ENCODE measurements around the gene PRPH.
A peak's percentile ranks its signal among the peaks of the same experiment; 100 is the strongest.

The PRPH gene

GRCh38 chr12:49260571-49261363, 34.2 kb upstream of the PRPH start:
- H3K4me2 ChIP-seq = no peak overlapping the region
- H3K27ac ChIP-seq = no peak overlapping the region

GRCh38 chr12:49261721-49262120, 33.2 kb upstream of the PRPH start:
- no peak overlapping the region for H2AFZ ChIP-seq (ENCODE audit: low read depth)
- H3K36me3 ChIP-seq (ENCODE audit: insufficient read depth) = no peaks in the 10 kb centered on the region
- H3K27ac ChIP-seq = no peak overlapping the region
- H3K4me2 ChIP-seq = no peak overlapping the region
- peaks cover 19% of the 10 kb centered on the region for H3K79me2 ChIP-seq (ENCODE audit: insufficient read depth, low read depth)
- no peaks in the 10 kb centered on the region for H3K27me3 ChIP-seq (ENCODE audit: insufficient read depth, low read depth)
- H3K4me1 ChIP-seq (ENCODE audit: low read depth, poor library complexity, severe bottlenecking) = peaks cover 34% of the 10 kb centered on the region
- TF ChIP-seq CTCF (conservative IDR thresholded peaks at IDR 0.05; ENCODE audit: low read depth, low read length) = no peak
- peaks cover 6% of the 10 kb centered on the region for H4K20me1 ChIP-seq (ENCODE audit: insufficient read depth)
- no peak overlapping the region for H3K9ac ChIP-seq
- no peak overlapping the region for H3K4me3 ChIP-seq (IDR thresholded peaks at IDR 0.05; ENCODE audit: insufficient read depth, low read depth, low read length)

More at GRCh38 chr12:49260571-49261363, 34.2 kb upstream of the PRPH start:
- Histone ChIP-seq H2AFZ (ENCODE audit: low read depth) (no peak overlapping the region), H3K79me2 (ENCODE audit: insufficient read depth, low read depth) (peaks cover 9% of the 10 kb centered on the region), H3K4me3 (IDR thresholded peaks at IDR 0.05; ENCODE audit: insufficient read depth, low read depth, low read length) (no peak overlapping the region), H3K36me3 (ENCODE audit: insufficient read depth) (no peaks in the 10 kb centered on the region), H3K27me3 (ENCODE audit: insufficient read depth, low read depth) (no peaks in the 10 kb centered on the region), H3K4me1 (ENCODE audit: low read depth, poor library complexity, severe bottlenecking) (peaks cover 24% of the 10 kb centered on the region), H4K20me1 (ENCODE audit: insufficient read depth) (no peaks in the 10 kb centered on the region), H3K9ac (no peak overlapping the region)
- TF ChIP-seq CTCF (conservative IDR thresholded peaks at IDR 0.05; ENCODE audit: low read depth, low read length) = no peak

- no peak overlapping the region for H3K27ac ChIP-seq
- H3K27me3 ChIP-seq (ENCODE audit: insufficient read depth, low read depth) = no peaks in the 10 kb centered on the region
- H3K4me1 ChIP-seq (ENCODE audit: low read depth, poor library complexity, severe bottlenecking) = peaks cover 50% of the 10 kb centered on the region
- H3K4me2 ChIP-seq = peak overlapping the region; percentile 45
- H3K9ac ChIP-seq = no peak overlapping the region
- H3K4me3 ChIP-seq (IDR thresholded peaks at IDR 0.05; ENCODE audit: insufficient read depth, low read depth, low read length) = no peak overlapping the region
- no peak overlapping the region for H2AFZ ChIP-seq (ENCODE audit: low read depth)
- no peak for TF ChIP-seq CTCF (conservative IDR thresholded peaks at IDR 0.05; ENCODE audit: low read depth, low read length)
- no peaks in the 10 kb centered on the region for H3K36me3 ChIP-seq (ENCODE audit: insufficient read depth)
- peaks cover 35% of the 10 kb centered on the region for H3K79me2 ChIP-seq (ENCODE audit: insufficient read depth, low read depth)
- peaks cover 21% of the 10 kb centered on the region for H4K20me1 ChIP-seq (ENCODE audit: insufficient read depth)
These were observed 31.6 kb upstream of the PRPH start for GRCh38 chr12:49263400-49263763.

- no peak for TF ChIP-seq CTCF (conservative IDR thresholded peaks at IDR 0.05; ENCODE audit: low read depth, low read length)
- Histone ChIP-seq H4K20me1 (ENCODE audit: insufficient read depth) (peaks cover 27% of the 10 kb centered on the region), H3K79me2 (ENCODE audit: insufficient read depth, low read depth) (peaks cover 43% of the 10 kb centered on the region), H3K4me1 (ENCODE audit: low read depth, poor library complexity, severe bottlenecking) (peaks cover 50% of the 10 kb centered on the region), H3K4me3 (IDR thresholded peaks at IDR 0.05; ENCODE audit: insufficient read depth, low read depth, low read length) (no peak overlapping the region), H3K9ac (peak overlapping the region; percentile 99), H3K27ac (peak overlapping the region; percentile 97; the same call in 1 of the 2 replicates), H3K27me3 (ENCODE audit: insufficient read depth, low read depth) (no peaks in the 10 kb centered on the region), H3K36me3 (ENCODE audit: insufficient read depth) (no peaks in the 10 kb centered on the region; the same call in 1 of the 2 replicates), H2AFZ (ENCODE audit: low read depth) (peak overlapping the region; percentile 47), H3K4me2 (peak overlapping the region; percentile 45)
These were observed 30.5 kb upstream of the PRPH start for GRCh38 chr12:49264466-49264872.
